Measurements from ENCODE around the gene HHAT. TPM values are rescaled to one million over a fixed set of nuclear protein-coding genes. Genes with fewer than 3 reads are reported as not detected.

The HHAT gene
- total RNA-seq, 4 donors from 2014 or later, result 0.31 to 0.33 (median 0.33) TPM; not detected in 1

- TF ChIP-seq POLR2A (IDR thresholded peaks at IDR 0.05) (no peak), CTCF (IDR thresholded peaks at IDR 0.05 in 4 of 5, conservative IDR thresholded peaks at IDR 0.05 in 1 of 5) (no peak)
- ATAC-seq, result no peak
- Histone ChIP-seq H3K4me1 (no peaks in the 10 kb centered on the region), H3K9me3 (no peaks in the 10 kb centered on the region), H3K27ac (no peak overlapping the region), H3K36me3 (no peaks in the 10 kb centered on the region), H3K27me3 (no peaks in the 10 kb centered on the region), H3K4me3 (no peak overlapping the region)
- DNase-seq, result no peak
- in situ Hi-C loops (cut with MboI; ENCODE audit: low sequenced_read_pairs in 4 of 4) (no loop called here), intact Hi-C loops (cut with DNase I; ENCODE audit: low total_unique reads) (no loop called here)
These were observed 280.1 kb downstream of the HHAT start for GRCh38 chr1:210608767-210609166.

GRCh38 chr1:210616356-210616755, 287.7 kb downstream of the HHAT start:
- no peaks in the 10 kb centered on the region for H3K27me3 ChIP-seq
- H3K9me3 ChIP-seq, result no peaks in the 10 kb centered on the region
- no peaks in the 10 kb centered on the region for H3K36me3 ChIP-seq
- ATAC-seq (no peak), DNase-seq (no peak)
- H3K4me3 ChIP-seq, result no peak overlapping the region
- in situ Hi-C loops (cut with MboI; ENCODE audit: low sequenced_read_pairs in 4 of 4), result no loop called here
- no peaks in the 10 kb centered on the region for H3K4me1 ChIP-seq
- TF ChIP-seq CTCF (IDR thresholded peaks at IDR 0.05 in 4 of 5, conservative IDR thresholded peaks at IDR 0.05 in 1 of 5) (no peak), POLR2A (IDR thresholded peaks at IDR 0.05) (no peak)
- intact Hi-C loops (cut with DNase I; ENCODE audit: low total_unique reads), result no loop called here
- no peak overlapping the region for H3K27ac ChIP-seq

DNA sequence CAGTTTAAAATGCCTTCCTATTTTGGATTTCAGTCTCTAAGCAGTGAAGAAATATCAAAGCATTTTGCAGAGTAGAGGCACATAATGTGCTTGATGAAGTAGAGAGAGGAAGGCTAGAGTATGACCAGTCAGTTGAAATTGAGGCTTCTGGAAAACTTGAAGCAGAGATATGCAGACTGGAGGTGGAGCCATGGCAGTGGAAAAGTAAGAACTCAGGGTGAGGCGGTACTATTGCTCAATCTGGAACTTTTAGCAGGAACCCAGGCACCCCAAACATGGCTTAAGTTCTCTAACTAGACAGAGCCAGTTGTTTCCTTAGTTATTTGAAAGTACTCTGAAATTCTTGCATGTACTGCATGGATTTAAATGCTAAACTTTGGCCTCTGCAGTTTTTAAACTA, 288.6 kb downstream of the HHAT start:
- Histone ChIP-seq H3K36me3 (no peaks in the 10 kb centered on the region), H3K9me3 (no peaks in the 10 kb centered on the region), H3K27ac (no peak overlapping the region), H3K27me3 (no peaks in the 10 kb centered on the region), H3K4me1 (no peaks in the 10 kb centered on the region), H3K4me3 (no peak overlapping the region)
- intact Hi-C loops (cut with DNase I; ENCODE audit: low total_unique reads) (no loop called here), in situ Hi-C loops (cut with MboI; ENCODE audit: low sequenced_read_pairs in 4 of 4) (no loop called here)
- TF ChIP-seq CTCF (IDR thresholded peaks at IDR 0.05 in 4 of 5, conservative IDR thresholded peaks at IDR 0.05 in 1 of 5) (no peak), POLR2A (IDR thresholded peaks at IDR 0.05) (no peak)
- no peak for ATAC-seq
- DNase-seq, result no peak

- Histone ChIP-seq H3K27me3 (no peaks in the 10 kb centered on the region), H3K36me3 (no peaks in the 10 kb centered on the region), H3K9me3 (no peaks in the 10 kb centered on the region), H3K27ac (no peak overlapping the region), H3K4me1 (no peaks in the 10 kb centered on the region), H3K4me3 (no peak overlapping the region)
- intact Hi-C loops (cut with DNase I; ENCODE audit: low total_unique reads), result no loop called here
- TF ChIP-seq POLR2A (IDR thresholded peaks at IDR 0.05) (no peak), CTCF (IDR thresholded peaks at IDR 0.05 in 4 of 5, conservative IDR thresholded peaks at IDR 0.05 in 1 of 5) (no peak)
- DNase-seq, result no peak
- no peak for ATAC-seq
- in situ Hi-C loops (cut with MboI; ENCODE audit: low sequenced_read_pairs in 4 of 4), result no loop called here
These were observed 289.7 kb downstream of the HHAT start for GRCh38 chr1:210618369-210618768.

- ATAC-seq, result no peak
- intact Hi-C loops (cut with DNase I; ENCODE audit: low total_unique reads), result no loop called here
These were observed 292.3 kb downstream of the HHAT start for GRCh38 chr1:210620867-210621488.

More at GRCh38 chr1:210620867-210621488, 292.3 kb downstream of the HHAT start:
- DNase-seq, result no peak
- Histone ChIP-seq H3K4me3 (no peak overlapping the region), H3K9me3 (no peaks in the 10 kb centered on the region), H3K36me3 (no peaks in the 10 kb centered on the region), H3K27me3 (no peaks in the 10 kb centered on the region), H3K27ac (no peak overlapping the region), H3K4me1 (no peaks in the 10 kb centered on the region)
- no peak for TF ChIP-seq CTCF (IDR thresholded peaks at IDR 0.05 in 4 of 5, conservative IDR thresholded peaks at IDR 0.05 in 1 of 5)
- TF ChIP-seq POLR2A (IDR thresholded peaks at IDR 0.05), result no peak
- in situ Hi-C loops (cut with MboI; ENCODE audit: low sequenced_read_pairs in 4 of 4), result no loop called here

Data from gastrocnemius medialis (tissue), 4 donors.